NCI-H2107 treated with DMSO at 0.1 percent for 48 hours (cell line): ENCODE results near the gene DYSF.

ENCODE experiments used
- DNase-seq: peaks from one replicate; lab custom pipeline; 2025; ENCODE audit not compliant: unreplicated experiment; lab: John Stamatoyannopoulos, UW

Gene DYSF

GRCh38 chr2:71598526-71598925 lies 145.2 kb downstream of the DYSF start:
- DNase-seq: no peak

- no peak for DNase-seq
Observed at GRCh38 chr2:71599038-71599437, 145.7 kb downstream of the DYSF start.

GRCh38 chr2:71599646-71600236 lies 146.4 kb downstream of the DYSF start:
- no peak for DNase-seq

- no peak for DNase-seq
Observed at GRCh38 chr2:71600555-71600954, 147.2 kb downstream of the DYSF start.

GRCh38 chr2:71601136-71602114 lies 148.1 kb downstream of the DYSF start:
- DNase-seq: no peak

- DNase-seq: no peak
Observed at GRCh38 chr2:71602115-71602495, 148.7 kb downstream of the DYSF start.

- DNase-seq: no peak
Observed at GRCh38 chr2:71602581-71602980, 149.2 kb downstream of the DYSF start.

- DNase-seq: no peak
Observed at GRCh38 chr2:71603311-71603811, 150.0 kb downstream of the DYSF start.

GRCh38 chr2:71603851-71604725 lies 150.7 kb downstream of the DYSF start:
- no peak for DNase-seq

GRCh38 chr2:71604726-71605120 lies 151.4 kb downstream of the DYSF start:
- no peak for DNase-seq

GRCh38 chr2:71605173-71605641 lies 151.8 kb downstream of the DYSF start:
- no peak for DNase-seq

- DNase-seq: no peak
Observed at GRCh38 chr2:71605781-71606241, 152.4 kb downstream of the DYSF start.

GRCh38 chr2:71606244-71606643 lies 152.9 kb downstream of the DYSF start:
- no peak for DNase-seq

- DNase-seq: no peak
Observed at GRCh38 chr2:71607151-71607889, 154.0 kb downstream of the DYSF start.

GRCh38 chr2:71608034-71608433 lies 154.7 kb downstream of the DYSF start:
- no peak for DNase-seq

GRCh38 chr2:71608441-71608840 lies 155.1 kb downstream of the DYSF start:
- no peak for DNase-seq

- DNase-seq: no peak
Observed at GRCh38 chr2:71609029-71609428, 155.7 kb downstream of the DYSF start.

GRCh38 chr2:71609441-71609840 lies 156.1 kb downstream of the DYSF start:
- DNase-seq: no peak

GRCh38 chr2:71609958-71610357 lies 156.6 kb downstream of the DYSF start:
- DNase-seq: no peak

GRCh38 chr2:71610671-71611070 lies 157.3 kb downstream of the DYSF start:
- DNase-seq: no peak
